GM19438 (cell line): Measurements from ENCODE around the gene PMEPA1.

ENCODE experiments used
- ATAC-seq: cut with Tn5 transposase; IDR thresholded peaks from one replicate; pipeline ENCODE4 v1.9.1; 2021; ENCODE audit warnings: low read depth; ENCODE audit not compliant: unreplicated experiment

Gene PMEPA1

GRCh38 chr20:57696401-57696961, 13.3 kb downstream of the PMEPA1 start:
- no peak for ATAC-seq

GRCh38 chr20:57695940-57696339, 13.9 kb downstream of the PMEPA1 start:
- no peak for ATAC-seq

GRCh38 chr20:57695012-57695411, 14.8 kb downstream of the PMEPA1 start:
- no peak for ATAC-seq

- no peak for ATAC-seq
Measured at GRCh38 chr20:57694481-57694880, 15.3 kb downstream of the PMEPA1 start.

GRCh38 chr20:57693670-57694329, 16.0 kb downstream of the PMEPA1 start:
- ATAC-seq = no peak

- ATAC-seq = no peak
Measured at GRCh38 chr20:57693002-57693582, 16.7 kb downstream of the PMEPA1 start.

GRCh38 chr20:57692393-57692792, 17.4 kb downstream of the PMEPA1 start:
- no peak for ATAC-seq

GRCh38 chr20:57691699-57692098, 18.1 kb downstream of the PMEPA1 start:
- ATAC-seq = no peak

- ATAC-seq = no peak
Measured at GRCh38 chr20:57690525-57690924, 19.3 kb downstream of the PMEPA1 start.

GRCh38 chr20:57689745-57690481, 19.9 kb downstream of the PMEPA1 start:
- ATAC-seq = no peak

- ATAC-seq = no peak
Measured at GRCh38 chr20:57688864-57689263, 21.0 kb downstream of the PMEPA1 start.

GRCh38 chr20:57688295-57688694, 21.5 kb downstream of the PMEPA1 start:
- no peak for ATAC-seq

- no peak for ATAC-seq
Measured at GRCh38 chr20:57686931-57687652, 22.7 kb downstream of the PMEPA1 start.

- ATAC-seq = no peak
Measured at GRCh38 chr20:57685146-57685758, 24.6 kb downstream of the PMEPA1 start.

GRCh38 chr20:57684808-57685140, 25.0 kb downstream of the PMEPA1 start:
- ATAC-seq = no peak

GRCh38 chr20:57683881-57684807, 25.7 kb downstream of the PMEPA1 start:
- ATAC-seq = no peak

GRCh38 chr20:57683287-57683686, 26.5 kb downstream of the PMEPA1 start:
- no peak for ATAC-seq

GRCh38 chr20:57682184-57683101, 27.4 kb downstream of the PMEPA1 start:
- peak; percentile 31 for ATAC-seq
